ENCODE measurements around the gene STK39.

STK39 gene

GRCh38 chr2:168180483-168180882, 66.9 kb downstream of the STK39 start:
- H3K27me3 ChIP-seq (ENCODE audit: insufficient read depth, low read length, poor library complexity) = no peaks in the 10 kb centered on the region
- peaks cover 19% of the 10 kb centered on the region; the same call in 1 of the 2 replicates for H4K20me1 ChIP-seq (ENCODE audit: insufficient read depth, low read length)
- H2AFZ ChIP-seq (ENCODE audit: low read depth, low read length) = no peak overlapping the region
- no peaks in the 10 kb centered on the region for H3K9me3 ChIP-seq (ENCODE audit: insufficient read depth, low read length, severe bottlenecking)
- H3K36me3 ChIP-seq (ENCODE audit: insufficient read depth, low read length) = peaks cover 20% of the 10 kb centered on the region
- peaks cover 4% of the 10 kb centered on the region; the same call in 1 of the 2 replicates for H3K79me2 ChIP-seq (ENCODE audit: insufficient read depth, low read length)
- no peak for ATAC-seq (ENCODE audit: insufficient read depth, low read depth)
- peaks cover 37% of the 10 kb centered on the region for H3K4me1 ChIP-seq (ENCODE audit: insufficient read depth, low read length)
- no peak overlapping the region for H3K9ac ChIP-seq (ENCODE audit: low read depth, low read length)
- TF ChIP-seq CTCF (IDR thresholded peaks at IDR 0.05; ENCODE audit: borderline replicate concordance, extremely low read depth, low read length, poor library complexity, severe bottlenecking) (no peak), EZH2 (IDR thresholded peaks at IDR 0.05; ENCODE audit: borderline replicate concordance, low read depth, low read length, severe bottlenecking) (no peak)
- no peak for DNase-seq
- H3K4me3 ChIP-seq (ENCODE audit: low read depth in 1 of 2, low read length in 2 of 2) = no peak overlapping the region
- H3K4me2 ChIP-seq (ENCODE audit: insufficient read depth, low read length) = no peak overlapping the region
- no peak overlapping the region for H3K27ac ChIP-seq (ENCODE audit: low read length)

- Histone ChIP-seq H3K4me3 (ENCODE audit: low read depth in 1 of 2, low read length in 2 of 2) (no peak overlapping the region), H3K27ac (ENCODE audit: low read length) (no peak overlapping the region), H3K27me3 (ENCODE audit: insufficient read depth, low read length, poor library complexity) (no peaks in the 10 kb centered on the region), H4K20me1 (ENCODE audit: insufficient read depth, low read length) (peaks cover 21% of the 10 kb centered on the region; the same call in 1 of the 2 replicates), H2AFZ (ENCODE audit: low read depth, low read length) (no peak overlapping the region), H3K79me2 (ENCODE audit: insufficient read depth, low read length) (peaks cover 2% of the 10 kb centered on the region; the same call in 1 of the 2 replicates), H3K9me3 (ENCODE audit: insufficient read depth, low read length, severe bottlenecking) (no peaks in the 10 kb centered on the region), H3K36me3 (ENCODE audit: insufficient read depth, low read length) (peaks cover 20% of the 10 kb centered on the region), H3K4me2 (ENCODE audit: insufficient read depth, low read length) (no peak overlapping the region), H3K9ac (ENCODE audit: low read depth, low read length) (no peak overlapping the region), H3K4me1 (ENCODE audit: insufficient read depth, low read length) (peaks cover 45% of the 10 kb centered on the region)
- DNase-seq (no peak), ATAC-seq (ENCODE audit: insufficient read depth, low read depth) (no peak)
- TF ChIP-seq EZH2 (IDR thresholded peaks at IDR 0.05; ENCODE audit: borderline replicate concordance, low read depth, low read length, severe bottlenecking) (no peak), CTCF (IDR thresholded peaks at IDR 0.05; ENCODE audit: borderline replicate concordance, extremely low read depth, low read length, poor library complexity, severe bottlenecking) (no peak)
These were observed 67.8 kb downstream of the STK39 start for GRCh38 chr2:168179592-168179991.

GRCh38 chr2:168178520-168179324, 68.7 kb downstream of the STK39 start:
- no peaks in the 10 kb centered on the region for H3K27me3 ChIP-seq (ENCODE audit: insufficient read depth, low read length, poor library complexity)
- H3K36me3 ChIP-seq (ENCODE audit: insufficient read depth, low read length) = peaks cover 20% of the 10 kb centered on the region
- H3K4me2 ChIP-seq (ENCODE audit: insufficient read depth, low read length) = no peak overlapping the region
- DNase-seq = no peak
- H3K9me3 ChIP-seq (ENCODE audit: insufficient read depth, low read length, severe bottlenecking) = no peaks in the 10 kb centered on the region
- TF ChIP-seq EZH2 (IDR thresholded peaks at IDR 0.05; ENCODE audit: borderline replicate concordance, low read depth, low read length, severe bottlenecking) (no peak), CTCF (IDR thresholded peaks at IDR 0.05; ENCODE audit: borderline replicate concordance, extremely low read depth, low read length, poor library complexity, severe bottlenecking) (no peak)
- H3K4me1 ChIP-seq (ENCODE audit: insufficient read depth, low read length) = peaks cover 48% of the 10 kb centered on the region
- H3K9ac ChIP-seq (ENCODE audit: low read depth, low read length) = no peak overlapping the region
- peaks cover 2% of the 10 kb centered on the region; the same call in 1 of the 2 replicates for H3K79me2 ChIP-seq (ENCODE audit: insufficient read depth, low read length)
- H2AFZ ChIP-seq (ENCODE audit: low read depth, low read length) = no peak overlapping the region
- peaks cover 21% of the 10 kb centered on the region; the same call in 1 of the 2 replicates for H4K20me1 ChIP-seq (ENCODE audit: insufficient read depth, low read length)
- no peak for ATAC-seq (ENCODE audit: insufficient read depth, low read depth)
- H3K4me3 ChIP-seq (ENCODE audit: low read depth in 1 of 2, low read length in 2 of 2) = no peak overlapping the region
- no peak overlapping the region for H3K27ac ChIP-seq (ENCODE audit: low read length)
